ENCODE results near the gene HOOK2. TPM values are rescaled to one million over a fixed set of nuclear protein-coding genes. Genes with fewer than 3 reads are reported as not detected.

The HOOK2 gene
- total and polyA plus RNA-seq, 9 of the 15 experiments (the other 6 are each of a cell fraction or from before 2014, with no cell fraction given) = 1.3 to 17.2 (median 9.9) TPM

DNA sequence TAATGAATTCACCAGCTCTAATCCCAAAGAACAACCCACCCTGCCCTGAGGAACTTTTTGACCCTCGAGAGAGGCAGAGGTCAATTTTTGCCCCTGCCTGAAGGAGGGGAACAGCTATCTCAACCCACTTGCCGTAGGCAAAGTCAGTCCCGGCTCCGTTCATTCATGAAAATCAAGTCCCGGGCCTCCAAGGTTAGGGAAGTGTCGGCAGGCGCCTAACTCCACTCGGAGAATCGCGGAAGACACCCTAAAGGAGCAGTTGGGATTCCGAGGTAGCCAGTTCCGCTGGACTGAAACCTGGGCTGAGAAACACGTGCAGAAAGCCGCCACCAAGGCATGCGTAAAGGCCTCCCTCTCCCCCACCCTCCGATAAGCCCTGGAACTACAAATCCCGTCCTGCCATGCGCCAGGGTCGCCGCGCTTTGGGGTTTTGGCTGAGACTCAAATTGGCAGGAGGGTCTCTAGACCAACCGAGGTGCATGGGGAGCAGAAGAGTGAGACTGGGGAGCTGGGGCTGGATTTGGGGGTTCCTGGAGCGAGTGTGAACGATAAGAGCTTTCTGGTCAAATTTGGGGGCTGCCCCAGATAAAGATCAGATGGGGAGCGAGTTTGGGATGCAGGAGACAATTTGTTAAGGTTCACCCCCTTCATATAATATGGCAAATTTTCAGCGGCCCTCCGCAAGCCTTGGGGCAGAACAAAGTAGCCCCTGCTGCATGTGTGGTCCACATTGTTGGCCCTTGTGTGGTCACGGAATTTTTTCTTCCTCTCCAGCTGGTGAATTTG, 51.5 kb downstream of the HOOK2 start, which contains the start of gene TNPO2 (continued):
- TF ChIP-seq YY1 (IDR thresholded peaks at IDR 0.05; ENCODE audit: borderline replicate concordance in 1 of 3, control insufficient read depth in 1 of 3, extremely low read depth in 1 of 3, insufficient read depth in 3 of 3, insufficient read length in 1 of 3, insufficient replicate concordance in 2 of 3, low read depth in 1 of 3, low read length in 2 of 3) (peak in 1 of 3 experiments; percentile 54), ATF6 (CRISPR knock-in tag; IDR thresholded peaks at IDR 0.05) (peak; percentile 36; the same call in 1 of the 2 replicates), CBFA2T2 (conservative IDR thresholded peaks at IDR 0.05) (no peak), ATF1 (CRISPR knock-in tag; IDR thresholded peaks at IDR 0.05) (no peak), ATF1 (tag; IDR thresholded peaks at IDR 0.05) (peak; percentile 57), ZNF165 (CRISPR knock-in tag; IDR thresholded peaks at IDR 0.05; ENCODE audit: borderline replicate concordance) (no peak), MXI1 (IDR thresholded peaks at IDR 0.05; ENCODE audit: low read depth, low read length) (peak; percentile 98), SUPT5H (IDR thresholded peaks at IDR 0.05) (peak; percentile 72), SRF (CRISPR knock-in tag; IDR thresholded peaks at IDR 0.05) (0 out of 4 replicates have a peak, but pooled peaks of 1 of the 2 experiments have one; percentile 34), SRSF3 (IDR thresholded peaks at IDR 0.05; ENCODE audit: insufficient read depth, low read length) (no peak), EZH2 (IDR thresholded peaks at IDR 0.05; ENCODE audit: borderline replicate concordance, low read depth, low read length) (no peak), E2F6 (IDR thresholded peaks at IDR 0.05; ENCODE audit: borderline replicate concordance in 1 of 2, extremely low read depth in 1 of 2, insufficient read depth in 1 of 2, insufficient read length in 1 of 2, low read depth in 1 of 2, low read length in 1 of 2, poor library complexity in 1 of 2, severe bottlenecking in 1 of 2) (peak; percentile 89 to 95), ZNF583 (CRISPR knock-in tag; IDR thresholded peaks at IDR 0.05) (no peak), ARID1B (IDR thresholded peaks at IDR 0.05) (peak; percentile 12; the same call in 1 of the 2 replicates), SIX5 (IDR thresholded peaks at IDR 0.05; ENCODE audit: borderline replicate concordance in 1 of 2, insufficient read depth in 1 of 2, low read depth in 1 of 2, low read length in 2 of 2) (peak; percentile 74 to 80), ZNF143 (CRISPR knock-in tag; IDR thresholded peaks at IDR 0.05) (peak; percentile 93), HES1 (IDR thresholded peaks at IDR 0.05; ENCODE audit: low read depth) (0 out of 2 replicates have a peak, but pooled peaks have one; percentile 9), SIN3A (IDR thresholded peaks at IDR 0.05; ENCODE audit: borderline replicate concordance in 2 of 2, control insufficient read depth in 1 of 2, low read depth in 2 of 2, low read length in 2 of 2) (peak; percentile 94 to 97), NFIC (IDR thresholded peaks at IDR 0.05) (peak; percentile 91), MCM2 (IDR thresholded peaks at IDR 0.05; ENCODE audit: low read depth) (no peak), STAG1 (CRISPR knock-in tag; IDR thresholded peaks at IDR 0.05; ENCODE audit: borderline replicate concordance) (no peak)
- TF ChIP-seq, protein P1, sequence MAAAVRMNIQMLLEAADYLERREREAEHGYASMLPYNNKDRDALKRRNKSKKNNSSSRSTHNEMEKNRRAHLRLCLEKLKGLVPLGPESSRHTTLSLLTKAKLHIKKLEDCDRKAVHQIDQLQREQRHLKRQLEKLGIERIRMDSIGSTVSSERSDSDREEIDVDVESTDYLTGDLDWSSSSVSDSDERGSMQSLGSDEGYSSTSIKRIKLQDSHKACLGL (CRISPR knock-in tag; IDR thresholded peaks at IDR 0.05; ENCODE audit: borderline replicate concordance, poor library complexity, severe bottlenecking) = peak; percentile 78
